Esophagus muscularis mucosa (tissue), 3 donors: ENCODE results near the gene PLEKHM2.

ENCODE experiments used
- POLR2A ChIP-seq: fragments of 450-650 bp; IDR thresholded peaks from one replicate; pipeline ENCODE4 v1.6.1; 2017; ENCODE audit warnings: antibody characterized with exemption, moderate library complexity, mild to moderate bottlenecking, low read depth
- POLR2AphosphoS5 ChIP-seq, 2 donors: sonication (generic); formaldehyde crosslinking; IDR thresholded peaks; one replicate each; pipeline ENCODE4 v1.6.1; 2017; ENCODE audit warnings: antibody characterized with exemption in 2 of 2
- TF ChIP-seq, protein P1 (sequence below), 3 experiments: fragments of 200-600 bp in 2 of 3; fragments of 450-650 bp in 1 of 3; sonication (generic) in 2 of 3; IDR thresholded peaks; one replicate each; pipeline ENCODE4 v1.5.1; 2017 to 2019; ENCODE audit warnings: antibody characterized with exemption in 3 of 3, mild to moderate bottlenecking in 2 of 3, moderate library complexity in 1 of 3

DNA sequence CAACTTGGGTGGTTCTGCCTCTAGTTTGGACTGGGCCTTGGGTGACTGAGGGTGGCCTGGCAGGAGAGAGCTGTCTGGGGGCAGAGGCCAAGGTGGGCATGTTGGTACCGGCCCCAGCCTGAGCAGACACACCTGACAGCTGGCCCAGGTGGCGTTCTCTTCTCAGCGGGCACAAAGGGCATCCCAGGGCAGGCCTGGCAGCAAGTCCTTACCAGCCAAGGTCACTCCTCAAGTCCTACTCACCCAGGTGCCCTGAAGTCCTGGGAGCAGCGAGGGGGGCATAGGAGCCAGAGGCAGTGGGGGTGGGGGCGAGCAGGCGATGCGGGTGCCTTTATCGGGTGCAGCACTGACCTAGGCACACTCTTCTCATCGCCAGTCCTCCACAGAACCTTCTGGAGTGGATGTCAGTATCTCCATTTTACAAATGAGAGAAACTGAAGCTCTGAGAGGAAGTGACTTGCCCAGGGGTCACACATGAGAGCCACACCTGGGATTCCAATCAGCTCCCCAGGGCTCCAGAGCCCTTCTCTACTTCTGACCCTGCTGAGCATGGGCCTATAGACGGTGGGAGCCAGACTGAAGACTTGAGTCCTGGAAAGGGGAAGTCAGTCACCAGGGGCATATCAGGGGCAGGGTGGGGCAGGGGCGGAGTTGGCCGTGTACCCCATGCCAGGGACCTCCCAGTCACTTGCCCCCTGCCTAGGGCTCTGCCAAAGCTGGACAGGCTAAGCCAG is 51.4 kb downstream of the PLEKHM2 start:
- TF ChIP-seq, protein P1, sequence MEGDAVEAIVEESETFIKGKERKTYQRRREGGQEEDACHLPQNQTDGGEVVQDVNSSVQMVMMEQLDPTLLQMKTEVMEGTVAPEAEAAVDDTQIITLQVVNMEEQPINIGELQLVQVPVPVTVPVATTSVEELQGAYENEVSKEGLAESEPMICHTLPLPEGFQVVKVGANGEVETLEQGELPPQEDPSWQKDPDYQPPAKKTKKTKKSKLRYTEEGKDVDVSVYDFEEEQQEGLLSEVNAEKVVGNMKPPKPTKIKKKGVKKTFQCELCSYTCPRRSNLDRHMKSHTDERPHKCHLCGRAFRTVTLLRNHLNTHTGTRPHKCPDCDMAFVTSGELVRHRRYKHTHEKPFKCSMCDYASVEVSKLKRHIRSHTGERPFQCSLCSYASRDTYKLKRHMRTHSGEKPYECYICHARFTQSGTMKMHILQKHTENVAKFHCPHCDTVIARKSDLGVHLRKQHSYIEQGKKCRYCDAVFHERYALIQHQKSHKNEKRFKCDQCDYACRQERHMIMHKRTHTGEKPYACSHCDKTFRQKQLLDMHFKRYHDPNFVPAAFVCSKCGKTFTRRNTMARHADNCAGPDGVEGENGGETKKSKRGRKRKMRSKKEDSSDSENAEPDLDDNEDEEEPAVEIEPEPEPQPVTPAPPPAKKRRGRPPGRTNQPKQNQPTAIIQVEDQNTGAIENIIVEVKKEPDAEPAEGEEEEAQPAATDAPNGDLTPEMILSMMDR (IDR thresholded peaks at IDR 0.05) = no peak
- TF ChIP-seq POLR2AphosphoS5 (IDR thresholded peaks at IDR 0.05) (no peak), POLR2A (no peak)
